IMR-90 (cell line): Measurements from ENCODE around the gene TENM4. TPM values are rescaled to one million over a fixed set of nuclear protein-coding genes. Genes with fewer than 3 reads are reported as not detected.

ENCODE experiments used
- ATAC-seq: fragments of 200-7000 bp; cut with Tn5 transposase; 2 replicates; pipeline ENCODE4 v1.9.1; 2020; ENCODE audit warnings: low read depth, mild to moderate bottlenecking, moderate library complexity
- BruUV-seq: library from RNA; stranded (reverse); fragments of 400-500 nt; replicated peaks from 2 replicates; lab custom pipeline; 2021; lab: Mats Ljungman, UMichigan
- CTCF ChIA-PET: fragments of 300-600 bp; formaldehyde crosslinking; extraction: SDS; loops from one replicate; lab custom pipeline; 2021; ENCODE audit warnings: antibody characterized with exemption; lab: Yijun Ruan, JAX
- POLR2A ChIA-PET: fragments of 300-600 bp; sonication (Branson Sonifier 250); formaldehyde crosslinking; loops from one replicate; lab custom pipeline; 2022; ENCODE audit warnings: antibody characterized with exemption; ENCODE audit not compliant: unreplicated experiment; lab: Charles Lee
- DNase-seq: peaks from one replicate; pipeline ENCODE4 v3.0.0; 2013
- H2AFZ ChIP-seq: replicated peaks from 2 replicates; pipeline ENCODE3; 2013; ENCODE audit warnings: low read length, mild to moderate bottlenecking; ENCODE audit not compliant: poor library complexity
- H2AK5ac ChIP-seq: 2 replicates; pipeline ENCODE4 v1.6.1; 2013; ENCODE audit warnings: low read depth, low read length, inconsistent platforms
- H2AK9ac ChIP-seq: replicated peaks from 2 replicates; pipeline ENCODE3; 2013; ENCODE audit warnings: mild to moderate bottlenecking, low read depth, low read length, moderate library complexity; ENCODE audit not compliant: poor library complexity
- H2BK120ac ChIP-seq: 2 replicates; pipeline ENCODE4 v1.6.1; 2013; ENCODE audit warnings: low read depth, low read length, inconsistent platforms
- H2BK15ac ChIP-seq: 3 replicates; pipeline ENCODE4 v1.6.1; 2013; ENCODE audit warnings: low read depth, low read length, inconsistent platforms
- H2BK20ac ChIP-seq: 2 replicates; pipeline ENCODE4 v1.6.1; 2013; ENCODE audit warnings: low read depth, mild to moderate bottlenecking, inconsistent platforms, low read length, moderate library complexity
- H2BK5ac ChIP-seq: 2 replicates; pipeline ENCODE4 v1.6.1; 2013; ENCODE audit warnings: mild to moderate bottlenecking, low read depth, low read length, inconsistent platforms; ENCODE audit not compliant: poor library complexity, severe bottlenecking
- H3K14ac ChIP-seq: replicated peaks from 2 replicates; pipeline ENCODE4 v1.6.1; 2013; ENCODE audit warnings: low read depth, low read length, inconsistent platforms
- H3K18ac ChIP-seq: 2 replicates; pipeline ENCODE4 v1.6.1; 2013; ENCODE audit warnings: low read depth, low read length, control low read depth
- H3K23ac ChIP-seq: 2 replicates; pipeline ENCODE4 v1.6.1; 2013; ENCODE audit warnings: low read depth, low read length, inconsistent platforms
- H3K27ac ChIP-seq: 2 replicates; pipeline ENCODE4 v1.5.1; 2013; ENCODE audit warnings: mild to moderate bottlenecking, control low read depth, low read length; ENCODE audit not compliant: insufficient read depth
- H3K27me3 ChIP-seq: 2 replicates; pipeline ENCODE4 v1.6.1; 2013; ENCODE audit warnings: low read length; ENCODE audit not compliant: control insufficient read depth, insufficient read depth
- H3K36me3 ChIP-seq: 2 replicates; pipeline ENCODE4 v1.6.1; 2013; ENCODE audit warnings: low read length, mixed read lengths; ENCODE audit not compliant: control insufficient read depth, insufficient read depth
- H3K4ac ChIP-seq: 2 replicates; pipeline ENCODE4 v1.6.1; 2013; ENCODE audit warnings: low read depth, low read length, inconsistent platforms
- H3K4me1 ChIP-seq: 2 replicates; pipeline ENCODE4 v1.6.1; 2013; ENCODE audit warnings: low read length, mixed read lengths; ENCODE audit not compliant: control insufficient read depth, insufficient read depth
- H3K4me2 ChIP-seq: 2 replicates; pipeline ENCODE4 v1.6.1; 2013; ENCODE audit warnings: low read depth, mild to moderate bottlenecking, control low read depth, low read length, moderate library complexity
- H3K4me3 ChIP-seq: 2 replicates; pipeline ENCODE4 v1.5.1; 2013; ENCODE audit warnings: low read depth, mild to moderate bottlenecking, control low read depth, low read length, moderate library complexity; ENCODE audit not compliant: insufficient read depth
- H3K56ac ChIP-seq: 2 replicates; pipeline ENCODE4 v1.6.1; 2013; ENCODE audit warnings: low read length, inconsistent platforms; ENCODE audit not compliant: insufficient read depth; ENCODE audit errors: extremely low read depth
- H3K79me1 ChIP-seq, 2 experiments: 2 replicates each; pipeline ENCODE4 v1.6.1; 2013; ENCODE audit warnings: low read length in 2 of 2, inconsistent platforms in 1 of 2, low read depth in 1 of 2
- H3K9ac ChIP-seq: 2 replicates; pipeline ENCODE4 v1.6.1; 2013; ENCODE audit warnings: low read depth, low read length, control low read depth
- H3K9me1 ChIP-seq: 2 replicates; pipeline ENCODE4 v1.6.1; 2013; ENCODE audit warnings: low read length, inconsistent platforms; ENCODE audit not compliant: insufficient read depth
- H3K9me3 ChIP-seq: 2 replicates; pipeline ENCODE4 v1.6.1; 2013; ENCODE audit warnings: low read length; ENCODE audit not compliant: control insufficient read depth, insufficient read depth
- H4K20me1 ChIP-seq: 2 replicates; pipeline ENCODE4 v1.6.1; 2013; ENCODE audit warnings: low read length, inconsistent platforms; ENCODE audit not compliant: insufficient read depth
- H4K5ac ChIP-seq: 2 replicates; pipeline ENCODE4 v1.6.1; 2013; ENCODE audit warnings: mild to moderate bottlenecking, low read depth, low read length, control low read depth
- H4K8ac ChIP-seq, 2 experiments: 2 replicates each; pipeline ENCODE4 v1.6.1; 2013; ENCODE audit warnings: low read depth in 2 of 2, low read length in 2 of 2, control low read depth in 1 of 2, inconsistent platforms in 1 of 2
- H4K91ac ChIP-seq: 2 replicates; pipeline ENCODE4 v1.6.1; 2013; ENCODE audit warnings: low read depth, low read length, inconsistent platforms; ENCODE audit not compliant: insufficient read depth
- BHLHE40 ChIP-seq: fragments of 150-350 bp; IDR thresholded peaks from 2 replicates; pipeline ENCODE4 v1.6.1; 2016; ENCODE audit warnings: mild to moderate bottlenecking, low read depth, low read length
- CEBPB ChIP-seq: IDR thresholded peaks from 2 replicates; pipeline ENCODE4 v1.6.1; 2012; ENCODE audit warnings: low read depth, low read length, improper control_type of control experiment
- CHD1 ChIP-seq: IDR thresholded peaks from 2 replicates; pipeline ENCODE4 v1.6.1; 2012; ENCODE audit warnings: low read depth, low read length, improper control_type of control experiment
- CTCF ChIP-seq: conservative IDR thresholded peaks from 2 replicates; pipeline ENCODE4 v1.5.1; 2012; ENCODE audit warnings: mild to moderate bottlenecking, low read depth, low read length, improper control_type of control experiment
- ELK1 ChIP-seq: fragments of 150-350 bp; IDR thresholded peaks from 2 replicates; pipeline ENCODE4 v1.6.1; 2016; ENCODE audit warnings: low read depth, mild to moderate bottlenecking, low read length, moderate library complexity, borderline replicate concordance
- FOS ChIP-seq: fragments of 150-350 bp; IDR thresholded peaks from 2 replicates; pipeline ENCODE4 v1.6.1; 2016; ENCODE audit warnings: low read depth, low read length
- MAFK ChIP-seq: IDR thresholded peaks from 2 replicates; pipeline ENCODE4 v1.6.1; 2012; ENCODE audit warnings: low read depth, low read length, improper control_type of control experiment
- MAZ ChIP-seq: IDR thresholded peaks from 2 replicates; pipeline ENCODE4 v1.6.1; 2012; ENCODE audit warnings: low read depth, mild to moderate bottlenecking, low read length, improper control_type of control experiment, moderate library complexity, borderline replicate concordance
- MXI1 ChIP-seq: IDR thresholded peaks from 2 replicates; pipeline ENCODE4 v1.6.1; 2012; ENCODE audit warnings: low read depth, mild to moderate bottlenecking, low read length, moderate library complexity, borderline replicate concordance
- NFE2L2 ChIP-seq: fragments of 150-350 bp; IDR thresholded peaks from 2 replicates; pipeline ENCODE4 v1.6.1; 2016; ENCODE audit warnings: low read depth, mild to moderate bottlenecking, low read length
- POLR2A ChIP-seq: IDR thresholded peaks from 2 replicates; pipeline ENCODE4 v1.6.1; 2012; ENCODE audit warnings: mild to moderate bottlenecking, low read depth, low read length
- RAD21 ChIP-seq: IDR thresholded peaks from 2 replicates; pipeline ENCODE4 v1.6.1; 2012; ENCODE audit warnings: low read length, improper control_type of control experiment
- RCOR1 ChIP-seq: IDR thresholded peaks from 2 replicates; pipeline ENCODE4 v1.6.1; 2012; ENCODE audit warnings: mild to moderate bottlenecking, low read length, improper control_type of control experiment; ENCODE audit not compliant: insufficient replicate concordance
- RFX5 ChIP-seq: IDR thresholded peaks from 2 replicates; pipeline ENCODE4 v1.8.0; 2012; ENCODE audit warnings: low read depth, mild to moderate bottlenecking, low read length, moderate library complexity
- SMC3 ChIP-seq: fragments of 150-350 bp; IDR thresholded peaks from 2 replicates; pipeline ENCODE4 v1.6.1; 2016; ENCODE audit warnings: low read depth, mild to moderate bottlenecking, antibody characterized with exemption, low read length, moderate library complexity
- USF2 ChIP-seq: fragments of 150-350 bp; IDR thresholded peaks from 2 replicates; pipeline ENCODE4 v1.6.1; 2017; ENCODE audit warnings: mild to moderate bottlenecking, antibody characterized with exemption, low read length, low read depth
- WGBS, 2 experiments: methylation state at CpG; one replicate each; pipeline versions ENCODE4 v1.1.5 to v1.1.7; 2013; ENCODE audit warnings: missing lambda C conversion rate in 2 of 2; ENCODE audit not compliant: insufficient read length in 1 of 2; ENCODE audit errors: extremely low coverage in 2 of 2; 5-methylcytosine and 5-hydroxymethylcytosine counted together
- dilution Hi-C: fragments of 300-500 bp; cut with HindIII; formaldehyde crosslinking; loops from one replicate; pipeline ENCODE4 v1.14.3; 2018; ENCODE audit warnings: low sequenced_read_pairs; ENCODE audit not compliant: unreplicated experiment
- in situ Hi-C: fragments of 300-500 bp; cut with MboI; formaldehyde crosslinking; loops from 3 replicates; pipeline ENCODE4 v1.14.3; 2019; ENCODE audit warnings: low sequenced_read_pairs, inconsistent platforms, mixed read lengths
- intact Hi-C: fragments of 100-400 bp; cut with micrococcal nuclease; formaldehyde crosslinking; loops from 2 replicates; pipeline ENCODE4 v1.10.0; 2022
- polyA plus RNA-seq, 3 experiments: library from polyadenylated mRNA; depleted of rRNA; stranded (reverse); fragments of >200 nt; gene quantifications; 2 replicates each; pipeline ENCODE4 v1.2.3, GENCODE V29; 2012; ENCODE audit warnings: low replicate concordance in 1 of 3
- total RNA-seq: library from RNA; depleted of rRNA; stranded (reverse); fragments of >200 nt; gene quantifications from 2 replicates; pipeline ENCODE4 v1.2.3, GENCODE V29; 2012

Gene TENM4
- total and polyA plus RNA-seq, 2 of the 4 experiments (the other 2 are of a cell fraction), result 7.4 to 9.0 TPM

DNA sequence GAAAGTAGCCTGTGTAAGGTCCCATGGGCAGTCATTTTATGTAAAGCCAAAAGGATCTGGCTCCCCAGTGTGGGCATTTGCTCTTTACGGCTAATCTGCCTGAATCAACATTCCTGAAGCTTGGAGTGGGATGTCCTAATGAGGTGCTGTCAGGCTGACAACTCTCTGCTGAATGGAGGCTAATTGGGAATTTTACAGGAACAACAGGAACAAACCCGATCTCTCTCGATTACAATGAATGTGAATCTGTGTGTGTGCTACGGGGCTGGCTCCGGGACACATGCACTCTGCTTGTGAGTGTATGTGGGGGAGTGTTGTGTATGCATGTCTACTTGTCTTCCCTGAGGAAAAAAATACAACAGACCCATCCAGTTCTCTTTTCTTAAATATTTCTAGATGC is 415.2 kb downstream of the TENM4 start:
- Histone ChIP-seq H3K18ac (no peak overlapping the region), H3K27me3 (peaks cover 5% of the 10 kb centered on the region; the same call in 1 of the 2 replicates), H3K9me3 (no peaks in the 10 kb centered on the region), H3K4me2 (no peak overlapping the region), H3K23ac (no peak overlapping the region), H3K56ac (no peak overlapping the region), H2BK120ac (no peak overlapping the region), H3K79me1 (no peaks in the 10 kb centered on the region), H2BK5ac (no peak overlapping the region), H4K20me1 (no peaks in the 10 kb centered on the region), H3K14ac (no peak overlapping the region), H4K8ac (no peak overlapping the region), H3K9me1 (no peaks in the 10 kb centered on the region; the same call in 1 of the 2 replicates), H3K9ac (no peak overlapping the region), H4K91ac (no peak overlapping the region), H3K27ac (no peak overlapping the region), H2BK15ac (no peak overlapping the region), H2BK20ac (no peak overlapping the region), H3K4me3 (no peak overlapping the region), H3K36me3 (no peaks in the 10 kb centered on the region), H2AK9ac (no peak overlapping the region), H2AFZ (no peak overlapping the region), H4K5ac (no peak overlapping the region), H2AK5ac (no peak overlapping the region), H3K4me1 (0 out of 2 replicates have a peak, but pooled peaks cover 1% of the 10 kb centered on the region), H3K4ac (no peak overlapping the region)
- 100% methylated on average over 1 of the region's 5 CpGs; no CpG with 5 or more reads in 1 of the 2 experiments for WGBS, 2 experiments
- POLR2A ChIA-PET, result no interaction called here
- dilution Hi-C loops, result no loop called here
- ATAC-seq, result no peak
- no TSS peak for BruUV-seq
- intact Hi-C loops, result no loop called here
- in situ Hi-C loops, result no loop called here
- CTCF ChIA-PET, result no interaction called here
- DNase-seq, result no peak
- TF ChIP-seq CHD1 (no peak), BHLHE40 (no peak), SMC3 (no peak), MXI1 (no peak), RCOR1 (no peak), CEBPB (no peak), RAD21 (no peak), ELK1 (no peak), USF2 (no peak), MAZ (no peak), FOS (no peak), MAFK (no peak), CTCF (no peak), POLR2A (no peak), NFE2L2 (no peak), RFX5 (no peak)
